ENCODE results near the gene GFOD1. TPM values are rescaled to one million over a fixed set of nuclear protein-coding genes. Genes with fewer than 3 reads are reported as not detected.

Gene GFOD1
- polyA plus RNA-seq, 1 donor from 2014 or later = 7.0 TPM

GRCh38 chr6:13355999-13356785 lies 131.2 kb downstream of the GFOD1 start:
- H3K9ac ChIP-seq (ENCODE audit: low read length) = no peak overlapping the region
- no peaks in the 10 kb centered on the region for H4K20me1 ChIP-seq (ENCODE audit: insufficient read depth)
- no peak overlapping the region for H2AFZ ChIP-seq (ENCODE audit: low read depth, low read length)
- no peaks in the 10 kb centered on the region for H3K36me3 ChIP-seq (ENCODE audit: insufficient read depth, low read length)
- TF ChIP-seq RAD21 (conservative IDR thresholded peaks at IDR 0.05) = no peak
- TF ChIP-seq SMC3 (conservative IDR thresholded peaks at IDR 0.05; ENCODE audit: poor library complexity) = no peak
- TF ChIP-seq, protein P1, sequence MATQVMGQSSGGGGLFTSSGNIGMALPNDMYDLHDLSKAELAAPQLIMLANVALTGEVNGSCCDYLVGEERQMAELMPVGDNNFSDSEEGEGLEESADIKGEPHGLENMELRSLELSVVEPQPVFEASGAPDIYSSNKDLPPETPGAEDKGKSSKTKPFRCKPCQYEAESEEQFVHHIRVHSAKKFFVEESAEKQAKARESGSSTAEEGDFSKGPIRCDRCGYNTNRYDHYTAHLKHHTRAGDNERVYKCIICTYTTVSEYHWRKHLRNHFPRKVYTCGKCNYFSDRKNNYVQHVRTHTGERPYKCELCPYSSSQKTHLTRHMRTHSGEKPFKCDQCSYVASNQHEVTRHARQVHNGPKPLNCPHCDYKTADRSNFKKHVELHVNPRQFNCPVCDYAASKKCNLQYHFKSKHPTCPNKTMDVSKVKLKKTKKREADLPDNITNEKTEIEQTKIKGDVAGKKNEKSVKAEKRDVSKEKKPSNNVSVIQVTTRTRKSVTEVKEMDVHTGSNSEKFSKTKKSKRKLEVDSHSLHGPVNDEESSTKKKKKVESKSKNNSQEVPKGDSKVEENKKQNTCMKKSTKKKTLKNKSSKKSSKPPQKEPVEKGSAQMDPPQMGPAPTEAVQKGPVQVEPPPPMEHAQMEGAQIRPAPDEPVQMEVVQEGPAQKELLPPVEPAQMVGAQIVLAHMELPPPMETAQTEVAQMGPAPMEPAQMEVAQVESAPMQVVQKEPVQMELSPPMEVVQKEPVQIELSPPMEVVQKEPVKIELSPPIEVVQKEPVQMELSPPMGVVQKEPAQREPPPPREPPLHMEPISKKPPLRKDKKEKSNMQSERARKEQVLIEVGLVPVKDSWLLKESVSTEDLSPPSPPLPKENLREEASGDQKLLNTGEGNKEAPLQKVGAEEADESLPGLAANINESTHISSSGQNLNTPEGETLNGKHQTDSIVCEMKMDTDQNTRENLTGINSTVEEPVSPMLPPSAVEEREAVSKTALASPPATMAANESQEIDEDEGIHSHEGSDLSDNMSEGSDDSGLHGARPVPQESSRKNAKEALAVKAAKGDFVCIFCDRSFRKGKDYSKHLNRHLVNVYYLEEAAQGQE (IDR thresholded peaks at IDR 0.05; ENCODE audit: borderline replicate concordance) = no peak
- TF ChIP-seq POLR2AphosphoS5 (IDR thresholded peaks at IDR 0.05) = no peak
- no peak for TF ChIP-seq EZH2 (IDR thresholded peaks at IDR 0.05; ENCODE audit: borderline replicate concordance, insufficient read depth, low read length, poor library complexity, severe bottlenecking)
- TF ChIP-seq MXI1 (conservative IDR thresholded peaks at IDR 0.05; ENCODE audit: poor library complexity, severe bottlenecking) = no peak
- no peak for TF ChIP-seq TAF1 (IDR thresholded peaks at IDR 0.05; ENCODE audit: low read depth)
- TF ChIP-seq, protein P2, sequence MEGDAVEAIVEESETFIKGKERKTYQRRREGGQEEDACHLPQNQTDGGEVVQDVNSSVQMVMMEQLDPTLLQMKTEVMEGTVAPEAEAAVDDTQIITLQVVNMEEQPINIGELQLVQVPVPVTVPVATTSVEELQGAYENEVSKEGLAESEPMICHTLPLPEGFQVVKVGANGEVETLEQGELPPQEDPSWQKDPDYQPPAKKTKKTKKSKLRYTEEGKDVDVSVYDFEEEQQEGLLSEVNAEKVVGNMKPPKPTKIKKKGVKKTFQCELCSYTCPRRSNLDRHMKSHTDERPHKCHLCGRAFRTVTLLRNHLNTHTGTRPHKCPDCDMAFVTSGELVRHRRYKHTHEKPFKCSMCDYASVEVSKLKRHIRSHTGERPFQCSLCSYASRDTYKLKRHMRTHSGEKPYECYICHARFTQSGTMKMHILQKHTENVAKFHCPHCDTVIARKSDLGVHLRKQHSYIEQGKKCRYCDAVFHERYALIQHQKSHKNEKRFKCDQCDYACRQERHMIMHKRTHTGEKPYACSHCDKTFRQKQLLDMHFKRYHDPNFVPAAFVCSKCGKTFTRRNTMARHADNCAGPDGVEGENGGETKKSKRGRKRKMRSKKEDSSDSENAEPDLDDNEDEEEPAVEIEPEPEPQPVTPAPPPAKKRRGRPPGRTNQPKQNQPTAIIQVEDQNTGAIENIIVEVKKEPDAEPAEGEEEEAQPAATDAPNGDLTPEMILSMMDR (IDR thresholded peaks at IDR 0.05; ENCODE audit: poor library complexity, severe bottlenecking) = no peak
- TF ChIP-seq EP300 (conservative IDR thresholded peaks at IDR 0.05; ENCODE audit: poor library complexity, severe bottlenecking) = no peak
- H3K9me2 ChIP-seq (ENCODE audit: insufficient read depth, low read length) = no peaks in the 10 kb centered on the region
- no peaks in the 10 kb centered on the region for H3K79me2 ChIP-seq (replicated peaks; ENCODE audit: insufficient read depth, low read length)
- no peaks in the 10 kb centered on the region for H3K27me3 ChIP-seq (ENCODE audit: insufficient read depth, low read depth, low read length)
- H3K9me3 ChIP-seq (ENCODE audit: low read length) = no peaks in the 10 kb centered on the region
- H3F3A ChIP-seq (ENCODE audit: insufficient read depth, low read length, poor library complexity, severe bottlenecking) = no peaks in the 10 kb centered on the region
- no peak overlapping the region for H3K4me2 ChIP-seq (ENCODE audit: low read length)
- no peak overlapping the region for H3K27ac ChIP-seq (ENCODE audit: low read length)
- H3K4me3 ChIP-seq (ENCODE audit: low read length) = no peak overlapping the region

DNA sequence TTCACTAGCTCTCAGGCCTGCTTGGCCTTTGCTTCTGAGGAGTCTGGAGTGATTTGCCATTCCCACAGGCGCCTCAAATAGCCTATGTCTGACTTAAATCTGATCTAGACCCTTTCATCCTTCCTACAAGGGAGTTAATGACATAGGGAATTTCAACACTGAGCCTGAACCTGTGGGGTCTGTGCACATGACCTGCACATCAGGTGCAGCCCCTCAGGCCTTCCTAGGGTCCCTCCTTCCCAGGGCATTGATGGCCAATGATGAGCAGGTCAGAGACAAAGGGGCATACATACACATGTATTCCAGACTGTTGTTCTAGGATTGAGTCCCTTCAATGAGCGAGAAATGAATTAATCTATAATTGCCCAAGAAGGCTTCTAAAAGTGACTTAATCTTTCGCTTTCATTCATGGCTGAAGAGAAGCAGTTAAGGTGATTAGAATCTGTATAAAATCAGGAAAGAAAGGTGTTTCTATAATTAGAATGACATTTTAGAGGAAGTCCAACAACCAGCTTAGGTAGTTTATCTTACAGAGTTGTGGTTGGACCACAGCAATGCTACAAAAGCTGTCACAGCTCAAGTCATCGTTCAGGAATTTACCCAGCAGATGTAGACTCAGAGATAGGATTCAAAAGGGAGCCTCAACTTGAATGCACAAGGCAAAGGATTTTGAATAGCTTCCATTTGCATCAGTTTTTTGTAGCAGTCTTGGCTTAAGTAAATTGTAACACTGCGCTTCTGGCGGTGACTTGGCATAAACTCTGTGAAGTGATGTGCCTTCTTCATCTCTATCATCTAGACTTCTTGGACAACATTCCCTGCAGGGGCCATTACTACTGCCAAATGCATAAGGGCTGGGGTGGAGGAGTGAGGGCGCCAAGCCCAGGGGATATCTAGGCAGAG lies 132.1 kb downstream of the GFOD1 start:
- Histone ChIP-seq H3K27me3 (ENCODE audit: insufficient read depth, low read depth, low read length) (no peaks in the 10 kb centered on the region), H3K9me2 (ENCODE audit: insufficient read depth, low read length) (no peaks in the 10 kb centered on the region), H3K9me3 (ENCODE audit: low read length) (no peaks in the 10 kb centered on the region), H3F3A (ENCODE audit: insufficient read depth, low read length, poor library complexity, severe bottlenecking) (no peaks in the 10 kb centered on the region), H3K36me3 (ENCODE audit: insufficient read depth, low read length) (no peaks in the 10 kb centered on the region), H2AFZ (ENCODE audit: low read depth, low read length) (no peak overlapping the region), H3K4me3 (ENCODE audit: low read length) (no peak overlapping the region), H3K9ac (ENCODE audit: low read length) (no peak overlapping the region), H4K20me1 (ENCODE audit: insufficient read depth) (no peaks in the 10 kb centered on the region), H3K4me2 (ENCODE audit: low read length) (no peak overlapping the region), H3K79me2 (replicated peaks; ENCODE audit: insufficient read depth, low read length) (no peaks in the 10 kb centered on the region), H3K27ac (ENCODE audit: low read length) (no peak overlapping the region)
- TF ChIP-seq POLR2AphosphoS5 (IDR thresholded peaks at IDR 0.05) = no peak
- TF ChIP-seq, protein P1 (IDR thresholded peaks at IDR 0.05; ENCODE audit: borderline replicate concordance) = no peak
- TF ChIP-seq, protein P2 (IDR thresholded peaks at IDR 0.05; ENCODE audit: poor library complexity, severe bottlenecking) = no peak
- TF ChIP-seq TAF1 (IDR thresholded peaks at IDR 0.05; ENCODE audit: low read depth) = no peak
- TF ChIP-seq EZH2 (IDR thresholded peaks at IDR 0.05; ENCODE audit: borderline replicate concordance, insufficient read depth, low read length, poor library complexity, severe bottlenecking) = no peak
- no peak for TF ChIP-seq SMC3 (conservative IDR thresholded peaks at IDR 0.05; ENCODE audit: poor library complexity)
- no peak for TF ChIP-seq RAD21 (conservative IDR thresholded peaks at IDR 0.05)
- TF ChIP-seq MXI1 (conservative IDR thresholded peaks at IDR 0.05; ENCODE audit: poor library complexity, severe bottlenecking) = no peak
- no peak for TF ChIP-seq EP300 (conservative IDR thresholded peaks at IDR 0.05; ENCODE audit: poor library complexity, severe bottlenecking)
